Glomerular endothelial cell (primary cell): ENCODE results near the gene FAM174B. TPM values are rescaled to one million over a fixed set of nuclear protein-coding genes. Genes with fewer than 3 reads are reported as not detected.

Experiments used
- DNase-seq: peaks from one replicate; pipeline ENCODE4 v3.0.0-alpha.2; 2011; ENCODE audit warnings: low read depth, low spot score; ENCODE audit errors: extremely low read depth
- total RNA-seq: library from RNA; depleted of rRNA; stranded (reverse); fragments of >200 nt; gene quantifications from 2 replicates; pipeline ENCODE4 v1.2.3, GENCODE V29; 2015

Gene FAM174B
- 17.7 and 51.1 TPM in 2 replicates for total RNA-seq

DNA sequence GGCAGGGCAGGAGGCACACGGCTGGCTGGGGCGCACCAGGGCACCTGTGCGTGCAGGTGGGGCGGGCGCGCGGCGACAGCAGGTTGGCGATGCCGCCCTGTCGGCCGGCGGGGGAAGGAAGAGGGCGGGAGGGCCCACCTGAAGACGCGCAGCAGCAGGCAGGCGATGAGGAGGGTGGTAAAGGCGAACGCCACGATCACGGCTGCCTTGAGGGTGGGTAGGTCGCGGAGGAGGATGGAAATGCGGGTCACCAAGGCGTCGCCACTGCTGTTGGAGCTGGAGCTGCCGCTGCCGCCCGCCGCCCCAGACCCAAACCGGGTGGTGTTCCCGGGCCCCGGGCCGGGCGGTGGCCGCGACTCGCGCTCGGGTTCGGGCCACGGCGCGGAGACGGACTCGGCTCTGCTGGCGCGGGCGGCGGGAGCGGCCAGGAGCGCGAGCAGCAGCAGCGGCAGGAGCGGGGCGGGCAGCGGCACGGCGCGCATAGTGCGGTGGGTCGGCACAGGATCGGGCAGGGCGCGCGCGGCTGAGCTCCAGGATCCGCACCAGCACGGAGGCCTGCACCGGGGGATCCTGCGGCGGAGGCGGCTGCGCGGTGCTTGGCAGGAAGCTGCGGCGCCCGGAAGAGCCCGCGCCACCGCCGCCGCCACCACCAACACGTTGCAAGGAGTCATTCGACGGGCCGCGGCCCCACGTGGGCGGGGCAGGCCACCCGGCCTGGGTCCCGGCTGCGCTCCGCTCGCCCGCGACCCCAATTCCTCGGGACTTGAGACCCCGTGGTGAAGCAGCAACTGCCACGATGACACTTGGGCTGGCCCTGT lies at the start of gene FAM174B:
TSS of gene FAM174B (minus strand) at position 598 of the 818 bp plus-strand sequence.
- no peak for DNase-seq

GRCh38 chr15:92696096-92696495 lies 40.5 kb upstream of the FAM174B start:
- DNase-seq = no peak

- no peak for DNase-seq
Observed at GRCh38 chr15:92693691-92694331, 38.2 kb upstream of the FAM174B start.

- no peak for DNase-seq
Observed at GRCh38 chr15:92690395-92690794, 34.8 kb upstream of the FAM174B start.

GRCh38 chr15:92687746-92688145 lies 32.2 kb upstream of the FAM174B start:
- no peak for DNase-seq

GRCh38 chr15:92687195-92687602 lies 31.6 kb upstream of the FAM174B start:
- DNase-seq = no peak

GRCh38 chr15:92683511-92683834 lies 27.9 kb upstream of the FAM174B start:
- no peak for DNase-seq

DNA sequence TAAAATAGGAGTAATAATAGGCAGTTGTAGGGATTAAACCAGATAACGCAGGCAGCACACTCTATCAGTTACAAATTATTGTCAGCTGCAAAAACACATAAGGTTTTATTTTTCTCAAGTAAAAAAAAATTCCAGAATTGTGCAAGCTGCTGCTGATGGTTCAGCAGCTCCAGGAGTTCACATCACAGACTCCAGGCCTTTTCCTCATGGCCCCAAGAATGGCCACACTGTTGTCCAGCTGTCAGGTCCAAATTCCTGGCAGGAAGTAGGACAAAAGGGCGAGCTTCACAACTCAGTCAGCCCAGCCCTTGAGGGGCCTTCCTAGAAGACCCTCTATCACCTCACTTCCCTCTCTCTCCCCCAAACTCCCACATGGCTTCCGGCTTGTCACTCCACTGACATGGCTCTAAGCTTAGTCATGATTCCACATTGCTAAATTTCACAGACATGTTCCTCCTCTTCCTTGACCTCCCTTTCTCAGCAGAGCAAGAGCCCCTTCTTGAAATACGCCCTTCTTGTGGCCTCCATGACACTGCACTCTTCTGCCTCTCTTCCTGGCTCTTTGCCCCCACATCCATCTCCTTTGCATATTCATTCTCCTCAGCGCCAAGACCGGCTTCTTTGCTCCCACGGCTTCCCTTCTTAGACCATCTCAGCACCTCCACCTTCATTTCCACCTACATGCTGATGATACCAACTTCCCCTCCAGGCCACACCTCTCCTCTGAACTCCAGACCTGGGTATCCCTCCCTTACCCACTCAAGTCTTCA lies 27.4 kb upstream of the FAM174B start:
- DNase-seq = no peak

- no peak for DNase-seq
Observed at GRCh38 chr15:92681141-92681631, 25.6 kb upstream of the FAM174B start.

DNA sequence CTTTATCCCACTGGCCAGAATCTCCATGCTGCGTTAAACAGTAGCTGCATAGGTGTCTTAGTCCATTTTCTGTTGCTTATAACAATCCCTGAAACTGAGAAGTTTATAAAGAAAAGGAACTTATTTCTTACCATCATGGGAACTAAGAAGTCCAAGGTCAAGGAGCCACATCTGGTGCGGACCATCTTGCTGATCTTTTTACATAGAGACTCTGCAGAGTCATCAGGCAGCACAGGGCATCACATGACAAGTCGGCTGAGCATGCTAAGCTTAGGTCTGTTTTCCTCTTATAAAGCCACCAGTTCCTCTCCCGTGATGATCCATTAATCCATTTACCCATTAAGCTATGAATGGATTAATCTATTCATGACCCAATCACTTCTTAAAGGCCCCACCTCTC lies 22.4 kb upstream of the FAM174B start:
- no peak for DNase-seq

- DNase-seq = no peak
Observed at GRCh38 chr15:92676561-92676960, 21.0 kb upstream of the FAM174B start.

- DNase-seq = no peak
Observed at GRCh38 chr15:92675485-92675884, 19.9 kb upstream of the FAM174B start.

DNA sequence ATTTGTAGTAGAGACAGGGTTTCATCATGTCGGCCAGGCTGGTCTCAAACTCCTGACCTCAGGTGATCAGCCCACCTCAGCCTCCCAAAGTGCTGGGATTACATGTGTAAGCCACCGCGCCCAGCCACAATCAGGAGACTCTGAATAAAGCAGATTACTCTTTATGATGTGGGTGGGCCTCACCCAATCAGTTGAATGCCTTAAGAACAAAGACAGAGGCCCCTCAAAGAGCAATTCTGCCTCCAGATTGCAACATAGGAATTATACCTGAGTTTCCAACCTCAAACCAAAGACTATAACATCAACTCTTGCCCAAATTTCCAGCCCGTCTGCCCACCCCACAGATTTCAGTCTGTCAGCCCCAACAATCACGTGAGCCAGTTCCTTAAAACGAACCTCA lies 18.8 kb upstream of the FAM174B start:
- DNase-seq = no peak

DNA sequence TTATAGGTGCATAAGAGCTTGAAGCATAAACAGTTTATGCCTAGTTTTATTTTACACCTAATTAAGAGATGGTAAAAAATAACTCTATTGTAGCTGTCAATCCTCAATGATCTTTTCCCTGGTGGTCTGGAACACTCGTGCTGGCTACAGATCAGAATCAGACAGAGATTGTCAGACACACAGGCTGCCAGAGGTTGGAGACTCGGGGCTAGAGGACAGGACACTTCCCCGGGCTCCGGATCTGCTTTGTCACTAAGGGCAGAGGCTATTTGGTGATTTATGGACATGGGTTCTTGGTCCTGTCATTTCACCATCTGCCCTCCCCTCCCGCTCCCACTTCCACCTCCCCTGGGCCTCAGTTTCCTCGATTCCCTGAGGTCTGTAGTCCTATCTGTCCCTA lies 16.5 kb upstream of the FAM174B start:
- DNase-seq = no peak

DNA sequence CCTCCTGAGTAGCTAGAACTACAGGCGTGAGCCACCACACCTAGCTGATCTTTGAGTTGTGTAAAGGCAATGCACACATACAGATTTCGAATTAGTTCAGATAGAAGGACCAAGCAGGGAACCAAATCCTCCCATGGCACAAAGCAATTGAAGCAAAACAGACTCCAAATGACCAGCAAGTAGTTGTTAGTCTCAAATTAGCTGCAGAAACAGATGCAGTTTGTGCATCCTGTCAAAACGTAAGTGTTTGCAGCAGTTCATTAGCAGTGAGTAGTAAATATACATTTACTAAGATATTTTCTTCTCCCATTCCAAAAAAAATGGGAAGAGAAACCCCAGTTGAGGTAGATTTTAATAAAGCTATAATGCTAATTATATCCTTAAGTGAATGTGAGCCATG lies 15.8 kb upstream of the FAM174B start:
- no peak for DNase-seq

- no peak for DNase-seq
Observed at GRCh38 chr15:92670621-92671020, 15.0 kb upstream of the FAM174B start.

DNA sequence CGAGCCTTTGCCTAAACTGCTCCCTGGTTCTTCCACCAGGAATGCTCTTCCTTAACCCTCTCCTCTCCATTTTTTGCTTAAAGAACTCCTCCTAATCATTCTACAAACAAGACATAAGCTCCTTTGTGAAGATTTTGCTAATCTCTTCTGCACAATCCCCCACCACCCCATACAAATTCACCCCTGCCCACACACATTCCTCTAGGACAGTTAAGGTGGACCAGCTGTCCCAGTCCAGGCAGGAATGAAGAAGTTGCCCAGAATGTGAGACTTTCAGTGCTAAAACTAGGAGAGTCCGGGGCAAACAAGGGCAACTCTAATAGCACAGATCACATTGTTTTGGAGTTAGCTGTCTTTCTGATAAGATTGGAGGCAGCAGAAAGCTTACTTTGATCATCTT lies 13.9 kb upstream of the FAM174B start:
- DNase-seq = no peak

GRCh38 chr15:92668620-92669019 lies 13.0 kb upstream of the FAM174B start:
- no peak for DNase-seq

- DNase-seq = no peak
Observed at GRCh38 chr15:92667970-92668485, 12.5 kb upstream of the FAM174B start.

DNA sequence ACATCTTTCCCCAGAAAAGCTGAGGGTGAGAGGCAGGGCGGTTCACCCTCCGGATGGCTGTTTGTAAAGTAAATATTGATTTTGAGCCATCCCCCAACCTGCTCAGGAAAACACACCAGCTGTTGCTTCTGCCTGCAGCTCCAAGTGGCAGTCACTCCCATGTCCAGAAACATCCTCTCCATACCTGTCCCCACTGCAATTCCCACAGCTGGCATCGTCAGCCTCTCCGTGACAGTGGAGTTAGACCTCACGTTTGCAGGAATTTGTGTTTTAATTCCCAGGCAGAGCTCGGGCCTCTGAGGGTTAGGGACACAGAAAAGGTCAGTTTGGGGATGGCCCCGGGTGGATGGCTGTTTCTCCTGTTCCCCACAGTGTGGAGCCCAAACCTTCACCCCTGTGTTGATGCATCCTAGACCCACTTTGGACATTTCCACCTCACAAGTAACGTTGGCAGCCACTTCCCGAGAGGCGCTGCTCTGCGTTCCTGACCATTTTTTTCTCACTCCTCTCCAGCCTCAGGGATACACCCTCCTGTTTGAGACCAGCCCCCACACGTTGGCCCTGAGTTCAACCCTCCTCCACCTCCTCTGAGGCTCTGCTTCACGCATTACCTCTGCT lies 11.8 kb upstream of the FAM174B start:
- DNase-seq = no peak

- DNase-seq = no peak
Observed at GRCh38 chr15:92666780-92667179, 11.2 kb upstream of the FAM174B start.
